Endothelial cell (in vitro differentiated cells): ENCODE results near the gene GABRA5. TPM values are rescaled to one million over a fixed set of nuclear protein-coding genes. Genes with fewer than 3 reads are reported as not detected.

Experiments used
- DNase-seq: peaks from one replicate; pipeline ENCODE4 v3.0.0; 2021; ENCODE audit warnings: low spot score
- H3K27ac Mint-ChIP-seq: one replicate; pipeline ENCODE4 v1.8.0; 2021; ENCODE audit warnings: mixed read lengths, inconsistent platforms; ENCODE audit not compliant: unreplicated experiment
- H3K27me3 Mint-ChIP-seq: one replicate; pipeline ENCODE4 v1.8.0; 2021; ENCODE audit warnings: mild to moderate bottlenecking, moderate library complexity, mixed read lengths, inconsistent platforms; ENCODE audit not compliant: unreplicated experiment
- H3K36me3 Mint-ChIP-seq: one replicate; pipeline ENCODE4 v1.8.0; 2021; ENCODE audit warnings: mild to moderate bottlenecking, low read depth, mixed read lengths, inconsistent platforms; ENCODE audit not compliant: unreplicated experiment
- H3K4me1 Mint-ChIP-seq: one replicate; pipeline ENCODE4 v1.8.0; 2021; ENCODE audit warnings: mild to moderate bottlenecking, mixed read lengths, inconsistent platforms; ENCODE audit not compliant: unreplicated experiment
- H3K4me3 Mint-ChIP-seq: one replicate; pipeline ENCODE4 v1.8.0; 2021; ENCODE audit warnings: mild to moderate bottlenecking, mixed read lengths, inconsistent platforms; ENCODE audit not compliant: unreplicated experiment
- H3K9me3 Mint-ChIP-seq: one replicate; pipeline ENCODE4 v1.8.0; 2021; ENCODE audit warnings: mixed read lengths, inconsistent platforms; ENCODE audit not compliant: unreplicated experiment
- CTCF ChIP-seq: fragments of 200-600 bp; sonication (generic); IDR thresholded peaks from one replicate; pipeline ENCODE4 v1.5.0; 2021; ENCODE audit warnings: antibody characterized with exemption; ENCODE audit not compliant: unreplicated experiment
- total RNA-seq: library from RNA; stranded (reverse); fragmentation: NEBNext Ultra II Directional; extraction: Animal tissue kit (Norgen Biotek cat#: 25700); gene quantifications from one replicate; pipeline ENCODE4 v1.2.1, GENCODE V29; 2021; ENCODE audit not compliant: unreplicated experiment

GABRA5 gene
- total RNA-seq, 1 donor from 2014 or later = 0.72 TPM

- no peak for DNase-seq
- H3K4me3 Mint-ChIP-seq = no peak overlapping the region
- no peak for TF ChIP-seq CTCF
- no peaks in the 10 kb centered on the region for H3K9me3 Mint-ChIP-seq
- peaks cover 1% of the 10 kb centered on the region for H3K27me3 Mint-ChIP-seq
- no peak overlapping the region for H3K27ac Mint-ChIP-seq
- H3K4me1 Mint-ChIP-seq = no peaks in the 10 kb centered on the region
- peaks cover under 1% of the 10 kb centered on the region for H3K36me3 Mint-ChIP-seq
Observed at GRCh38 chr15:26899658-26900057, 32.8 kb downstream of the GABRA5 start.

GRCh38 chr15:26901041-26901440, 34.2 kb downstream of the GABRA5 start:
- no peaks in the 10 kb centered on the region for H3K9me3 Mint-ChIP-seq
- no peak for TF ChIP-seq CTCF
- H3K4me3 Mint-ChIP-seq = no peak overlapping the region
- H3K27me3 Mint-ChIP-seq = peaks cover 6% of the 10 kb centered on the region
- no peak for DNase-seq
- no peak overlapping the region for H3K27ac Mint-ChIP-seq
- H3K36me3 Mint-ChIP-seq = no peaks in the 10 kb centered on the region
- H3K4me1 Mint-ChIP-seq = no peaks in the 10 kb centered on the region

- TF ChIP-seq CTCF = no peak
- no peaks in the 10 kb centered on the region for H3K27me3 Mint-ChIP-seq
- H3K4me3 Mint-ChIP-seq = no peak overlapping the region
- H3K4me1 Mint-ChIP-seq = peaks cover 5% of the 10 kb centered on the region
- no peaks in the 10 kb centered on the region for H3K9me3 Mint-ChIP-seq
- no peak overlapping the region for H3K27ac Mint-ChIP-seq
- H3K36me3 Mint-ChIP-seq = no peaks in the 10 kb centered on the region
- no peak for DNase-seq
Observed at GRCh38 chr15:26910715-26911114, 43.9 kb downstream of the GABRA5 start.

GRCh38 chr15:26921433-26921832, 54.6 kb downstream of the GABRA5 start:
- Mint-ChIP-seq H3K4me3 (no peak overlapping the region), H3K27ac (no peak overlapping the region), H3K9me3 (no peaks in the 10 kb centered on the region), H3K27me3 (no peaks in the 10 kb centered on the region), H3K4me1 (no peaks in the 10 kb centered on the region), H3K36me3 (no peaks in the 10 kb centered on the region)
- no peak for TF ChIP-seq CTCF
- no peak for DNase-seq

GRCh38 chr15:26926081-26926480, 59.2 kb downstream of the GABRA5 start:
- no peaks in the 10 kb centered on the region for H3K9me3 Mint-ChIP-seq
- no peak for DNase-seq
- no peaks in the 10 kb centered on the region for H3K36me3 Mint-ChIP-seq
- peaks cover 1% of the 10 kb centered on the region for H3K27me3 Mint-ChIP-seq
- H3K4me1 Mint-ChIP-seq = no peaks in the 10 kb centered on the region
- no peak overlapping the region for H3K4me3 Mint-ChIP-seq
- no peak overlapping the region for H3K27ac Mint-ChIP-seq
- TF ChIP-seq CTCF = no peak
